Kidney (tissue), 14 donors: Measurements from ENCODE around the gene HSD17B4. TPM values are rescaled to one million over a fixed set of nuclear protein-coding genes. Genes with fewer than 3 reads are reported as not detected.
"Not testable (repeated sequence)": the region's sequence is repeated elsewhere in the genome, so short reads cannot be mapped to it uniquely, and the experiment has no call there.

Experiments
- DNase-seq, 5 donors: peaks; one replicate each; pipeline ENCODE4 v3.0.0-alpha.2; 2013 to 2020
- FAIRE-seq: peaks from 2 replicates; lab custom pipeline; 2012; peaks lifted over from hg19 to GRCh38; lab: Jason Lieb, UNC
- H3K27ac ChIP-seq, 2 donors: one replicate each; pipeline ENCODE4 v1.7.0; 2013; ENCODE audit warnings: low read depth in 2 of 2, low read length in 2 of 2, inconsistent platforms in 1 of 2
- H3K27me3 ChIP-seq: one replicate; pipeline ENCODE4 v1.7.1; 2013; ENCODE audit warnings: low read length, inconsistent platforms; ENCODE audit not compliant: control insufficient read depth, insufficient read depth
- H3K36me3 ChIP-seq, 3 donors: one replicate each; pipeline versions ENCODE4 v1.7.0 to v1.7.1; 2013; ENCODE audit warnings: low read length in 3 of 3, control low read depth in 1 of 3, inconsistent platforms in 1 of 3; ENCODE audit not compliant: insufficient read depth in 3 of 3, control insufficient read depth in 2 of 3
- H3K4me1 ChIP-seq, 3 donors: one replicate each; pipeline versions ENCODE4 v1.7.0 to v1.7.1; 2013; ENCODE audit warnings: low read length in 3 of 3, inconsistent platforms in 1 of 3, low read depth in 1 of 3; ENCODE audit not compliant: control insufficient read depth in 2 of 3, insufficient read depth in 2 of 3
- H3K4me3 ChIP-seq, 3 donors: one replicate each; pipeline versions ENCODE4 v1.7.0 to v1.8.1; 2013; ENCODE audit warnings: low read length in 3 of 3, control low read depth in 1 of 3, inconsistent platforms in 1 of 3
- H3K9ac ChIP-seq, 3 donors: one replicate each; pipeline versions ENCODE4 v1.7.0 to v1.7.1; 2013; ENCODE audit warnings: low read length in 3 of 3, control low read depth in 1 of 3, inconsistent platforms in 1 of 3
- H3K9me3 ChIP-seq, 3 donors: one replicate each; pipeline versions ENCODE4 v1.7.0 to v1.7.1; 2013; ENCODE audit warnings: low read length in 3 of 3, control low read depth in 1 of 3, inconsistent platforms in 1 of 3; ENCODE audit not compliant: control insufficient read depth in 2 of 3, insufficient read depth in 1 of 3
- CTCF ChIP-seq: IDR thresholded peaks from 3 replicates; pipeline ENCODE4 v1.5.1; 2012; ENCODE audit warnings: mild to moderate bottlenecking, moderate library complexity, borderline replicate concordance; ENCODE audit not compliant: insufficient read depth; ENCODE audit errors: extremely low read depth
- intact Hi-C: fragments of 100-400 bp; cut with DNase I; formaldehyde crosslinking; loops from one replicate; pipeline ENCODE4 v1.11.1; 2022
- polyA plus RNA-seq: library from polyadenylated mRNA; stranded (reverse); fragments of 350-450 nt; fragmentation: Illumina TruSeq; extraction: RNeasy Lipid Tissue Mini Kit (QIAGEN cat#74804); gene quantifications from one replicate; pipeline ENCODE4 v1.2.3, GENCODE V29; 2014; ENCODE audit warnings: low read depth, low replicate concordance; ENCODE audit not compliant: insufficient read depth
- total RNA-seq: library from RNA; stranded (reverse); fragmentation: NEBNext Ultra II Directional; extraction: Animal tissue kit (Norgen Biotek cat#: 25700); gene quantifications from one replicate; pipeline ENCODE4 v1.2.1, GENCODE V29; 2021
- donor health status: control.
- donor health status: control.
- donor health status: control.
- donor health status: control.
- donor health status: control.
- donor health status: DM: yes; HTN: yes; CAD: no.
- donor health status: Normal renal cell carcinoma (clear cell type).

The HSD17B4 gene
- total and polyA plus RNA-seq, 2 donors from 2014 or later, result 202 to 212 TPM

GRCh38 chr5:119439140-119439631, 13.1 kb upstream of the HSD17B4 start:
- Histone ChIP-seq H3K27ac (no peak overlapping the region), H3K9me3 (no peaks in the 10 kb centered on the region), H3K9ac (no peak overlapping the region), H3K4me1 (no peaks in the 10 kb centered on the region), H3K4me3 (no peak overlapping the region), H3K27me3 (no peaks in the 10 kb centered on the region), H3K36me3 (no peaks in the 10 kb centered on the region)
- intact Hi-C loops, result no loop called here
- DNase-seq (no peak), FAIRE-seq (no peak)
- no peak for TF ChIP-seq CTCF

DNA sequence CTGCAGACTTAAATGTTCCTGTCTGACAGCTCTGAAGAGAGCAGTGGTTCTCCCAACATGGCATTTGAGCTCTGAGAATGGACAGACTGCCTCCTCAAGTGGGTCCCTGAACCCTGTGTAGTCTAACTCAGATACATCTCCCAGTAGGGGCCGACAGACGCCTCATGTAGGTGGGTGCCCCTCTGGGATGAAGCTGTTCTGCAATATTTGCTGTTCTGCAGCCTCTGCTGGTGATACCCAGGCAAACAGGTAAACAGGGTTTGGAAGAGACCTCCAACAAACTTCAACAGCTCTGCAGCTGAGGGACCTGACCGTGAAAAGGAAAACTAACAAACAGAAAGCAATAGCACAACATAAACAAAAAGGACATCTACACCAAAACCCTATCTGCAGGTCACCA, 12.7 kb upstream of the HSD17B4 start:
- H3K4me1 ChIP-seq, DNase-seq, H3K9me3 ChIP-seq, H3K36me3 ChIP-seq, H3K9ac ChIP-seq, H3K27me3 ChIP-seq, intact Hi-C loops, H3K27ac ChIP-seq, H3K4me3 ChIP-seq, FAIRE-seq: not testable (repeated sequence)

DNA sequence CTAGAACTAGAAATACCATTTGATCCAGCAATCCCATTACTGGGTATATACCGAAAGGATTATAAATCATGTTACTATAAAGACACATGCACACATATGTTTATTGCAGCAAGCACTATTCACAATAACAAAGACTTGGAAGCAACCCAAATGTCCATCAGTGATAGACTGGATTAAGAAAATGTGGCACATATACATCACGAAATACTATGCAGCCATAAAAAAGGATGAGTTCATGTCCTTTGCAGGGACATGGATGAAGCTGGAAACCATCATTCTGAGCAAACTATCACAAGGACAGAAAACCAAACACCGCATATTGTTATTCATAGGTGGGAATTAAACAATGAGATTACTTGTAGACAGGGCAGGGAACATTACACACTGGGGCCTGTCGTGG, 7.7 kb upstream of the HSD17B4 start:
- H3K27me3 ChIP-seq, intact Hi-C loops, H3K9ac ChIP-seq, H3K27ac ChIP-seq, H3K4me3 ChIP-seq, DNase-seq, H3K4me1 ChIP-seq, FAIRE-seq, H3K36me3 ChIP-seq, H3K9me3 ChIP-seq: not testable (repeated sequence)

GRCh38 chr5:119445544-119445943, 6.8 kb upstream of the HSD17B4 start:
- H3K27me3 ChIP-seq, result no peaks in the 10 kb centered on the region
- DNase-seq, result no peak
- no peak for FAIRE-seq
- H3K36me3 ChIP-seq, result no peaks in the 10 kb centered on the region
- peaks cover 0 to 7% (median 0%) of the 10 kb centered on the region in 3 donors for H3K9me3 ChIP-seq
- TF ChIP-seq CTCF, result no peak
- no peak overlapping the region for H3K27ac ChIP-seq
- no peaks in the 10 kb centered on the region for H3K4me1 ChIP-seq
- no peak overlapping the region for H3K9ac ChIP-seq
- intact Hi-C loops, result no loop called here
- H3K4me3 ChIP-seq, result no peak overlapping the region
